ENCODE data around the gene CIDEB. TPM values are rescaled to one million over a fixed set of nuclear protein-coding genes. Genes with fewer than 3 reads are reported as not detected.

The CIDEB gene
- total and polyA plus RNA-seq, 2 of the 13 experiments (the other 11 are each of a cell fraction or from before 2014, with no cell fraction given), result 35.8 to 110 TPM

DNA sequence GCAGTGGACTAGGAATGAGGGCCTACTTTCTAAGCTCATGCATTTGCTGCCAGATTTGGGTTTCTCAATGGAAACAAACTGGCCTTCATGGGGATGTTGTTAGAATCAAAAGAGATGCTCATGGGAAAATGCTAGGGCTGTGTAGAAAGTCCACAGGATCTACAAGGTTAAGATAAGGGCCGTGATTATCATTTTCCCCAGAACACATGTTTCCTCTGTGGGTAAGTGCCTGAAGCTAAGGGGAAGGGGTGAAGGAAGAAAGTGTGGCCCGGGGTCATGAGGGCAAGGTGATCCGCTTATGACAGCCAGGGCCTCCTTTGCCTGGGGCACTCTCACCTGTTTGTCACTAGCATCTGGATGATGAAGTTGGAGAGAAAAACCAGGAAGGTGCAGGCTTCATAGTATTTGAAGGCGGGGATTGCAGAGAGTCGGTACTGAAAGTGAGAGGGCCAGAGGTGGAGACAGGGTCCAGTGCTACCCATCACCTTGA, 17.3 kb upstream of the CIDEB start:
- intact Hi-C loops (cut with micrococcal nuclease; ENCODE audit: unreplicated experiment), result no loop called here
- no peak overlapping the region for H3K9ac ChIP-seq (ENCODE audit: insufficient read depth, low read depth, low read length)
- no peaks in the 10 kb centered on the region for H3K9me3 ChIP-seq (ENCODE audit: low read length)
- no peak overlapping the region for H3K4me2 ChIP-seq (ENCODE audit: low read depth, low read length)
- in situ Hi-C loops (cut with HindIII; ENCODE audit: extremely low pct_ligation_motif_present, low pct_unique_long_range_greater_than_20kb), result no loop called here
- H3K27me3 ChIP-seq (ENCODE audit: control insufficient read depth in 1 of 2, insufficient read depth in 2 of 2, low read length in 2 of 2), result peaks cover 30 to 76% of the 10 kb centered on the region in 2 experiments
- no peak overlapping the region for H2AFZ ChIP-seq (ENCODE audit: low read length)
- 44% methylated on average over 5 of the region's 5 CpGs for WGBS (ENCODE audit: low lambda C conversion rate)
- H3K4me3 ChIP-seq (replicated peaks in 1 of 3; ENCODE audit: insufficient read depth in 1 of 3, low read depth in 2 of 3, low read length in 3 of 3), result no peak overlapping the region
- no peak for ATAC-seq
- CTCF ChIA-PET (ENCODE audit: low intra/inter-chr PET ratio, low total read pairs), result interaction anchor here (1.2 kb wide), 1 partner anchor 9 kb away, joined by 4 read pairs; no protein-coding TSS in a partner anchor
- H3K79me2 ChIP-seq (ENCODE audit: insufficient read depth, low read length), result no peaks in the 10 kb centered on the region
- no peak overlapping the region for H3K27ac ChIP-seq (ENCODE audit: extremely low read length, insufficient read depth, low read length)
- BruUV-seq (replicated peaks), result no TSS peak
- no peak for FAIRE-seq
- H4K20me1 ChIP-seq (ENCODE audit: insufficient read depth, low read length), result no peaks in the 10 kb centered on the region
- no peaks in the 10 kb centered on the region for H3K36me3 ChIP-seq (replicated peaks in 1 of 2; ENCODE audit: control insufficient read depth in 1 of 2, insufficient read depth in 2 of 2, low read length in 2 of 2)
- TF ChIP-seq MTF2 (CRISPR knock-in tag; IDR thresholded peaks at IDR 0.05; ENCODE audit: borderline replicate concordance) (0 out of 2 replicates have a peak, but pooled peaks have one; percentile 50), NFKB2 (CRISPR knock-in tag; IDR thresholded peaks at IDR 0.05; ENCODE audit: borderline replicate concordance) (0 out of 2 replicates have a peak, but pooled peaks have one; percentile 27)
- TF ChIP-seq, protein P1, sequence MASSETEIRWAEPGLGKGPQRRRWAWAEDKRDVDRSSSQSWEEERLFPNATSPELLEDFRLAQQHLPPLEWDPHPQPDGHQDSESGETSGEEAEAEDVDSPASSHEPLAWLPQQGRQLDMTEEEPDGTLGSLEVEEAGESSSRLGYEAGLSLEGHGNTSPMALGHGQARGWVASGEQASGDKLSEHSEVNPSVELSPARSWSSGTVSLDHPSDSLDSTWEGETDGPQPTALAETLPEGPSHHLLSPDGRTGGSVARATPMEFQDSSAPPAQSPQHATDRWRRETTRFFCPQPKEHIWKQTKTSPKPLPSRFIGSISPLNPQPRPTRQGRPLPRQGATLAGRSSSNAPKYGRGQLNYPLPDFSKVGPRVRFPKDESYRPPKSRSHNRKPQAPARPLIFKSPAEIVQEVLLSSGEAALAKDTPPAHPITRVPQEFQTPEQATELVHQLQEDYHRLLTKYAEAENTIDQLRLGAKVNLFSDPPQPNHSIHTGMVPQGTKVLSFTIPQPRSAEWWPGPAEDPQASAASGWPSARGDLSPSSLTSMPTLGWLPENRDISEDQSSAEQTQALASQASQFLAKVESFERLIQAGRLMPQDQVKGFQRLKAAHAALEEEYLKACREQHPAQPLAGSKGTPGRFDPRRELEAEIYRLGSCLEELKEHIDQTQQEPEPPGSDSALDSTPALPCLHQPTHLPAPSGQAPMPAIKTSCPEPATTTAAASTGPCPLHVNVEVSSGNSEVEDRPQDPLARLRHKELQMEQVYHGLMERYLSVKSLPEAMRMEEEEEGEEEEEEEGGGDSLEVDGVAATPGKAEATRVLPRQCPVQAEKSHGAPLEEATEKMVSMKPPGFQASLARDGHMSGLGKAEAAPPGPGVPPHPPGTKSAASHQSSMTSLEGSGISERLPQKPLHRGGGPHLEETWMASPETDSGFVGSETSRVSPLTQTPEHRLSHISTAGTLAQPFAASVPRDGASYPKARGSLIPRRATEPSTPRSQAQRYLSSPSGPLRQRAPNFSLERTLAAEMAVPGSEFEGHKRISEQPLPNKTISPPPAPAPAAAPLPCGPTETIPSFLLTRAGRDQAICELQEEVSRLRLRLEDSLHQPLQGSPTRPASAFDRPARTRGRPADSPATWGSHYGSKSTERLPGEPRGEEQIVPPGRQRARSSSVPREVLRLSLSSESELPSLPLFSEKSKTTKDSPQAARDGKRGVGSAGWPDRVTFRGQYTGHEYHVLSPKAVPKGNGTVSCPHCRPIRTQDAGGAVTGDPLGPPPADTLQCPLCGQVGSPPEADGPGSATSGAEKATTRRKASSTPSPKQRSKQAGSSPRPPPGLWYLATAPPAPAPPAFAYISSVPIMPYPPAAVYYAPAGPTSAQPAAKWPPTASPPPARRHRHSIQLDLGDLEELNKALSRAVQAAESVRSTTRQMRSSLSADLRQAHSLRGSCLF (CRISPR knock-in tag; IDR thresholded peaks at IDR 0.05; ENCODE audit: borderline replicate concordance), result no peak
- POLR2A ChIA-PET, result interaction anchor here (0.8 to 1.2 kb wide), 5 partner anchors 17 to 107 kb away, joined by 3 to 4 read pairs (median 4); partner anchors contain the start of genes CIDEB, DHRS1, NOP9 and RABGGTA
- DNase-seq (ENCODE audit: low spot score), result no peak
- H3K4me1 ChIP-seq (ENCODE audit: insufficient read depth, low read length), result peaks cover 9% of the 10 kb centered on the region

Measured in HepG2 (cell line).